HepG2 (cell line): Measurements from ENCODE around the gene BCL2L1. TPM values are rescaled to one million over a fixed set of nuclear protein-coding genes. Genes with fewer than 3 reads are reported as not detected.

ENCODE experiments used
- ATAC-seq: fragments of 200-7000 bp; cut with Tn5 transposase; 3 replicates; pipeline ENCODE4 v1.9.1; 2020; ENCODE audit warnings: mild to moderate bottlenecking, moderate library complexity
- BruUV-seq: library from RNA; stranded (reverse); fragments of 400-500 nt; replicated peaks from 2 replicates; lab custom pipeline; 2021; lab: Mats Ljungman, UMichigan
- CTCF ChIA-PET: fragments of 300-600 bp; formaldehyde crosslinking; extraction: SDS; loops from one replicate; lab custom pipeline; 2021; ENCODE audit warnings: low total read pairs, inconsistent platforms, low intra/inter-chr PET ratio; lab: Yijun Ruan, JAX
- POLR2A ChIA-PET: fragments of 350-600 bp; sonication (Branson Sonifier 250); formaldehyde crosslinking; loops from one replicate; lab custom pipeline; 2020; ENCODE audit warnings: antibody characterized with exemption, inconsistent platforms; lab: Yijun Ruan, JAX
- DNase-seq: peaks from one replicate; pipeline ENCODE4 v3.0.0-alpha.2; 2015; ENCODE audit warnings: low spot score
- FAIRE-seq: peaks from 3 replicates; lab custom pipeline; 2011; peaks lifted over from hg19 to GRCh38; lab: Jason Lieb, UNC
- H2AFZ ChIP-seq: one replicate; pipeline ENCODE4 v1.6.1; 2011; ENCODE audit warnings: low read length, inconsistent platforms
- H3K27ac ChIP-seq: fragments of 300-600 bp; 3 replicates; pipeline ENCODE4 v1.8.0; 2011; ENCODE audit warnings: mixed run types, mild to moderate bottlenecking, mixed read lengths, low read length, inconsistent platforms; ENCODE audit not compliant: insufficient read depth; ENCODE audit errors: extremely low read length
- H3K27me3 ChIP-seq, 2 experiments: fragments of 200-600 bp in 1 of 2; 2 replicates in 1 of 2; 3 replicates in 1 of 2; pipeline versions ENCODE4 v1.6.0 to v1.8.0; 2011; ENCODE audit warnings: low read length in 2 of 2, mild to moderate bottlenecking in 2 of 2, moderate library complexity in 2 of 2, inconsistent platforms in 1 of 2; ENCODE audit not compliant: insufficient read depth in 2 of 2, control insufficient read depth in 1 of 2
- H3K36me3 ChIP-seq, 2 experiments: fragments of 200-600 bp in 1 of 2; replicated peaks in 1 of 2; 2 replicates in 1 of 2; 3 replicates in 1 of 2; pipeline versions ENCODE4 v1.5.1 to v1.8.0; 2011; ENCODE audit warnings: low read length in 2 of 2, inconsistent platforms in 1 of 2; ENCODE audit not compliant: insufficient read depth in 2 of 2, control insufficient read depth in 1 of 2
- H3K4me1 ChIP-seq: 2 replicates; pipeline ENCODE4 v1.5.1; 2012; ENCODE audit warnings: low read length, inconsistent platforms; ENCODE audit not compliant: insufficient read depth
- H3K4me2 ChIP-seq: 2 replicates; pipeline ENCODE4 v1.6.0; 2011; ENCODE audit warnings: low read depth, low read length, inconsistent platforms
- H3K4me3 ChIP-seq, 3 experiments: fragments of 200-600 bp in 1 of 3; sonication (generic), shearing (Covaris generic) in 1 of 3; replicated peaks in 1 of 3; 2 replicates each; pipeline ENCODE4 v1.5.1; 2011 to 2016; ENCODE audit warnings: low read length in 3 of 3, inconsistent platforms in 2 of 3, low read depth in 2 of 3, mild to moderate bottlenecking in 2 of 3, control low read depth in 1 of 3, mixed read lengths in 1 of 3; ENCODE audit not compliant: insufficient read depth in 1 of 3
- H3K79me2 ChIP-seq: one replicate; pipeline ENCODE4 v1.6.1; 2011; ENCODE audit warnings: low read length, inconsistent platforms; ENCODE audit not compliant: insufficient read depth
- H3K9ac ChIP-seq: 2 replicates; pipeline ENCODE4 v1.6.0; 2011; ENCODE audit warnings: mild to moderate bottlenecking, low read depth, low read length, inconsistent platforms; ENCODE audit not compliant: insufficient read depth
- H3K9me3 ChIP-seq: 2 replicates; pipeline ENCODE4 v1.5.1; 2012; ENCODE audit warnings: mild to moderate bottlenecking, low read length
- H4K20me1 ChIP-seq: 2 replicates; pipeline ENCODE4 v1.6.0; 2011; ENCODE audit warnings: inconsistent platforms, mild to moderate bottlenecking, low read length, moderate library complexity; ENCODE audit not compliant: insufficient read depth
- BHLHE40 ChIP-seq: IDR thresholded peaks from 2 replicates; pipeline ENCODE4 v1.6.1; 2011; ENCODE audit warnings: low read length, improper control_type of control experiment
- EHMT2 ChIP-seq: fragments of 200-600 bp; sonication (generic); IDR thresholded peaks from 2 replicates; pipeline ENCODE4 v1.7.0; 2017; ENCODE audit warnings: antibody characterized with exemption, low read depth, low read length, borderline replicate concordance
- GABPA ChIP-seq, 2 experiments: IDR thresholded peaks; 2 replicates each; pipeline ENCODE4 v1.6.1; 2011 to 2016; ENCODE audit warnings: low read depth in 2 of 2, low read length in 1 of 2, missing biosample characterization in 1 of 2, missing genetic modification characterization in 1 of 2
- JARID2 ChIP-seq: sonication (generic); formaldehyde crosslinking; IDR thresholded peaks from 2 replicates; pipeline ENCODE4 v1.8.1; 2023; ENCODE audit warnings: missing genetic modification reagents, inconsistent platforms; ENCODE audit not compliant: insufficient replicate concordance
- NFE2 ChIP-seq: sonication (generic); formaldehyde crosslinking; IDR thresholded peaks from 2 replicates; pipeline ENCODE4 v1.4.0; 2020; ENCODE audit warnings: missing genetic modification reagents
- REPIN1 ChIP-seq: sonication (generic); formaldehyde crosslinking; IDR thresholded peaks from 2 replicates; pipeline ENCODE4 v1.8.0; 2022; ENCODE audit warnings: missing genetic modification reagents, low read depth, mild to moderate bottlenecking, borderline replicate concordance
- SIN3B ChIP-seq: fragments of 150-350 bp; IDR thresholded peaks from 2 replicates; pipeline ENCODE4 v1.6.1; 2014; ENCODE audit warnings: low read length
- ZFP36L1 ChIP-seq: sonication (generic); formaldehyde crosslinking; IDR thresholded peaks from 2 replicates; pipeline ENCODE4 v1.8.0; 2022; ENCODE audit warnings: mild to moderate bottlenecking, missing genetic modification reagents, moderate library complexity
- ZNF17 ChIP-seq: sonication (generic); formaldehyde crosslinking; IDR thresholded peaks from 2 replicates; pipeline ENCODE4 v1.5.0; 2020; ENCODE audit warnings: mild to moderate bottlenecking, missing genetic modification reagents
- ZNF234 ChIP-seq: sonication (generic); formaldehyde crosslinking; conservative IDR thresholded peaks from 2 replicates; pipeline ENCODE4 v1.5.1; 2020; ENCODE audit warnings: mild to moderate bottlenecking, missing genetic modification reagents
- ZNF317 ChIP-seq: sonication (generic); formaldehyde crosslinking; IDR thresholded peaks from 2 replicates; pipeline ENCODE4 v1.5.0; 2020; ENCODE audit warnings: mild to moderate bottlenecking, missing genetic modification reagents
- ZNF75D ChIP-seq: sonication (generic); formaldehyde crosslinking; IDR thresholded peaks from 2 replicates; pipeline ENCODE4 v1.8.1; 2023; ENCODE audit warnings: missing genetic modification reagents, mild to moderate bottlenecking, borderline replicate concordance
- ZNF781 ChIP-seq: sonication (generic); formaldehyde crosslinking; IDR thresholded peaks from 2 replicates; pipeline ENCODE4 v1.5.1; 2020; ENCODE audit warnings: borderline replicate concordance, mild to moderate bottlenecking, missing genetic modification reagents; ENCODE audit errors: not compliant biosample characterization
- ZNF792 ChIP-seq: IDR thresholded peaks from 2 replicates; pipeline ENCODE4 v1.6.1; 2016
- WGBS: methylation state at CpG from one replicate; pipeline ENCODE4 v1.1.6; 2017; ENCODE audit warnings: low lambda C conversion rate; 5-methylcytosine and 5-hydroxymethylcytosine counted together
- in situ Hi-C: cut with HindIII; loops from 2 replicates; pipeline ENCODE4 v1.10.0; 2017; ENCODE audit warnings: low pct_unique_long_range_greater_than_20kb; ENCODE audit not compliant: extremely low pct_ligation_motif_present
- intact Hi-C: fragments of 100-400 bp; cut with micrococcal nuclease; formaldehyde crosslinking; loops from one replicate; pipeline ENCODE4 v1.10.0; 2022; ENCODE audit not compliant: unreplicated experiment
- polyA plus RNA-seq, 8 experiments: library from polyadenylated mRNA; depleted of rRNA in 3 of 8; stranded (reverse) in 7 of 8; unstranded in 1 of 8; fragments of >200 nt; fragmentation: Illumina TruSeq in 4 of 8; extraction: Trizol in 4 of 8; gene quantifications; 2 replicates each; pipeline versions ENCODE4 v1.2.1 to v1.2.3, GENCODE V29; 2011 to 2016; ENCODE audit warnings: low read depth in 4 of 8, missing spikeins in 1 of 8, mixed read lengths in 1 of 8; ENCODE audit not compliant: insufficient read depth in 1 of 8
- total RNA-seq, 5 experiments: library from RNA; depleted of rRNA; stranded (reverse); fragments of >200 nt; fragmentation: Illumina TruSeq; extraction: Trizol; gene quantifications; 2 replicates each; pipeline ENCODE4 v1.2.3, GENCODE V29; 2016; ENCODE audit warnings: low read depth in 1 of 5
- TF ChIP-seq, protein P1 (sequence below): sonication (generic); formaldehyde crosslinking; IDR thresholded peaks from 2 replicates; pipeline ENCODE4 v1.4.0; 2020; ENCODE audit warnings: missing genetic modification reagents
- TF ChIP-seq, protein P2 (sequence below): sonication (generic); formaldehyde crosslinking; IDR thresholded peaks from 2 replicates; pipeline ENCODE4 v1.8.1; 2023; ENCODE audit warnings: missing genetic modification reagents, mild to moderate bottlenecking, borderline replicate concordance
- TF ChIP-seq, protein P3 (sequence below): sonication (generic); formaldehyde crosslinking; IDR thresholded peaks from 2 replicates; pipeline ENCODE4 v1.5.0; 2020; ENCODE audit warnings: mild to moderate bottlenecking, missing genetic modification reagents, moderate library complexity
- TF ChIP-seq, protein P4 (sequence below): sonication (generic); formaldehyde crosslinking; IDR thresholded peaks from 2 replicates; pipeline ENCODE4 v1.8.1; 2023; ENCODE audit warnings: mild to moderate bottlenecking, missing genetic modification reagents
- TF ChIP-seq, protein P5 (sequence below): sonication (generic); formaldehyde crosslinking; IDR thresholded peaks from 2 replicates; pipeline ENCODE4 v1.9.0; 2022; ENCODE audit warnings: missing genetic modification reagents, mild to moderate bottlenecking, borderline replicate concordance

Gene BCL2L1
- total and polyA plus RNA-seq, 2 of the 13 experiments (the other 11 are each of a cell fraction or from before 2014, with no cell fraction given) = 164 to 258 TPM

DNA sequence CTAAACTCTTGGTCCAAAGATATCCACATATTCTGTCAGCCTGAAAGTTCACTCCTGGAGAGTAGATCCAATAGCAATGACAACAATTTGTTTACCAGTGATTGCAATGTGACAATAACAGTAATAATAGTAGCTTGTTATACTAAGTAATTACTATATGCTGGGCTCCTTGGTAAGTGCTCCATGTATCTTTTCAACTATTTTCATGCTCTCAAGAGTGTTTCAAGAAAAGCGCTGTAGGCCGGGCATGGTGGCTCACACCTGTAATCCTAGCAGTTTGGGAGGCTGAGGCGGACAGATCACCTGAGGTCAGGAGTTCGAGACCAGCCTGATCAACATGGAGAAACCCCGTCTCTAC, 15.4 kb downstream of the BCL2L1 start:
- Histone ChIP-seq H3K9me3 (no peaks in the 10 kb centered on the region), H3K27ac (peak overlapping the region; percentile 87), H3K27me3 (no peaks in the 10 kb centered on the region), H3K4me3 (no peak overlapping the region), H4K20me1 (peaks cover 6% of the 10 kb centered on the region; the same call in 1 of the 2 replicates), H3K9ac (no peak overlapping the region), H3K4me2 (no peak overlapping the region), H2AFZ (no peak overlapping the region), H3K4me1 (peaks cover 99% of the 10 kb centered on the region), H3K36me3 (peaks cover 38 to 65% of the 10 kb centered on the region in 2 experiments), H3K79me2 (peaks cover 88% of the 10 kb centered on the region)
- in situ Hi-C loops = no loop called here
- DNase-seq (no peak), ATAC-seq (no peak), FAIRE-seq (no peak)
- ChIA-PET POLR2A (interaction anchor here (1.5 to 33.2 kb wide), 8 partner anchors 6 to 134 kb away, joined by 7 to 2822 read pairs (median 338); partner anchors contain the start of genes BCL2L1 and ID1), CTCF (no interaction called here)
- intact Hi-C loops = no loop called here
- no TSS peak for BruUV-seq
- 85% methylated on average over 5 of the region's 5 CpGs for WGBS
- TF ChIP-seq NFE2 (CRISPR knock-in tag) = no peak
- no peak for TF ChIP-seq GABPA (IDR thresholded peaks at IDR 0.05; ENCODE audit: low read depth, low read length)
- no peak for TF ChIP-seq GABPA (CRISPR knock-in tag; IDR thresholded peaks at IDR 0.05; ENCODE audit: low read depth)
- 0 out of 2 replicates have a peak, but pooled peaks have one; percentile 1 for TF ChIP-seq EHMT2
- no peak for TF ChIP-seq ZNF792 (CRISPR knock-in tag)
- peak; percentile 32 for TF ChIP-seq ZNF781 (CRISPR knock-in tag)
- no peak for TF ChIP-seq ZNF17 (CRISPR knock-in tag)
- no peak for TF ChIP-seq ZNF317 (CRISPR knock-in tag)
- TF ChIP-seq, protein P1, sequence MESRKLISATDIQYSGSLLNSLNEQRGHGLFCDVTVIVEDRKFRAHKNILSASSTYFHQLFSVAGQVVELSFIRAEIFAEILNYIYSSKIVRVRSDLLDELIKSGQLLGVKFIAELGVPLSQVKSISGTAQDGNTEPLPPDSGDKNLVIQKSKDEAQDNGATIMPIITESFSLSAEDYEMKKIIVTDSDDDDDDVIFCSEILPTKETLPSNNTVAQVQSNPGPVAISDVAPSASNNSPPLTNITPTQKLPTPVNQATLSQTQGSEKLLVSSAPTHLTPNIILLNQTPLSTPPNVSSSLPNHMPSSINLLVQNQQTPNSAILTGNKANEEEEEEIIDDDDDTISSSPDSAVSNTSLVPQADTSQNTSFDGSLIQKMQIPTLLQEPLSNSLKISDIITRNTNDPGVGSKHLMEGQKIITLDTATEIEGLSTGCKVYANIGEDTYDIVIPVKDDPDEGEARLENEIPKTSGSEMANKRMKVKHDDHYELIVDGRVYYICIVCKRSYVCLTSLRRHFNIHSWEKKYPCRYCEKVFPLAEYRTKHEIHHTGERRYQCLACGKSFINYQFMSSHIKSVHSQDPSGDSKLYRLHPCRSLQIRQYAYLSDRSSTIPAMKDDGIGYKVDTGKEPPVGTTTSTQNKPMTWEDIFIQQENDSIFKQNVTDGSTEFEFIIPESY (CRISPR knock-in tag) = no peak
- TF ChIP-seq, protein P2, sequence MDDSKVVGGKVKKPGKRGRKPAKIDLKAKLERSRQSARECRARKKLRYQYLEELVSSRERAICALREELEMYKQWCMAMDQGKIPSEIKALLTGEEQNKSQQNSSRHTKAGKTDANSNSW (CRISPR knock-in tag) = no peak
- TF ChIP-seq REPIN1 (CRISPR knock-in tag) = peak; percentile 16; the same call in 1 of the 2 replicates
- TF ChIP-seq, protein P3, sequence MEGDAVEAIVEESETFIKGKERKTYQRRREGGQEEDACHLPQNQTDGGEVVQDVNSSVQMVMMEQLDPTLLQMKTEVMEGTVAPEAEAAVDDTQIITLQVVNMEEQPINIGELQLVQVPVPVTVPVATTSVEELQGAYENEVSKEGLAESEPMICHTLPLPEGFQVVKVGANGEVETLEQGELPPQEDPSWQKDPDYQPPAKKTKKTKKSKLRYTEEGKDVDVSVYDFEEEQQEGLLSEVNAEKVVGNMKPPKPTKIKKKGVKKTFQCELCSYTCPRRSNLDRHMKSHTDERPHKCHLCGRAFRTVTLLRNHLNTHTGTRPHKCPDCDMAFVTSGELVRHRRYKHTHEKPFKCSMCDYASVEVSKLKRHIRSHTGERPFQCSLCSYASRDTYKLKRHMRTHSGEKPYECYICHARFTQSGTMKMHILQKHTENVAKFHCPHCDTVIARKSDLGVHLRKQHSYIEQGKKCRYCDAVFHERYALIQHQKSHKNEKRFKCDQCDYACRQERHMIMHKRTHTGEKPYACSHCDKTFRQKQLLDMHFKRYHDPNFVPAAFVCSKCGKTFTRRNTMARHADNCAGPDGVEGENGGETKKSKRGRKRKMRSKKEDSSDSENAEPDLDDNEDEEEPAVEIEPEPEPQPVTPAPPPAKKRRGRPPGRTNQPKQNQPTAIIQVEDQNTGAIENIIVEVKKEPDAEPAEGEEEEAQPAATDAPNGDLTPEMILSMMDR = no peak
- TF ChIP-seq ZNF75D = no peak
- TF ChIP-seq, protein P4, sequence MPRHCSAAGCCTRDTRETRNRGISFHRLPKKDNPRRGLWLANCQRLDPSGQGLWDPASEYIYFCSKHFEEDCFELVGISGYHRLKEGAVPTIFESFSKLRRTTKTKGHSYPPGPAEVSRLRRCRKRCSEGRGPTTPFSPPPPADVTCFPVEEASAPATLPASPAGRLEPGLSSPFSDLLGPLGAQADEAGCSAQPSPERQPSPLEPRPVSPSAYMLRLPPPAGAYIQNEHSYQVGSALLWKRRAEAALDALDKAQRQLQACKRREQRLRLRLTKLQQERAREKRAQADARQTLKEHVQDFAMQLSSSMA (CRISPR knock-in tag) = 0 out of 2 replicates have a peak, but pooled peaks have one; percentile 8
- 0 out of 2 replicates have a peak, but pooled peaks have one; percentile 36 for TF ChIP-seq ZFP36L1 (CRISPR knock-in tag)
- no peak for TF ChIP-seq JARID2 (CRISPR knock-in tag)
- no peak for TF ChIP-seq BHLHE40
- TF ChIP-seq ZNF234 = no peak
- TF ChIP-seq, protein P5, sequence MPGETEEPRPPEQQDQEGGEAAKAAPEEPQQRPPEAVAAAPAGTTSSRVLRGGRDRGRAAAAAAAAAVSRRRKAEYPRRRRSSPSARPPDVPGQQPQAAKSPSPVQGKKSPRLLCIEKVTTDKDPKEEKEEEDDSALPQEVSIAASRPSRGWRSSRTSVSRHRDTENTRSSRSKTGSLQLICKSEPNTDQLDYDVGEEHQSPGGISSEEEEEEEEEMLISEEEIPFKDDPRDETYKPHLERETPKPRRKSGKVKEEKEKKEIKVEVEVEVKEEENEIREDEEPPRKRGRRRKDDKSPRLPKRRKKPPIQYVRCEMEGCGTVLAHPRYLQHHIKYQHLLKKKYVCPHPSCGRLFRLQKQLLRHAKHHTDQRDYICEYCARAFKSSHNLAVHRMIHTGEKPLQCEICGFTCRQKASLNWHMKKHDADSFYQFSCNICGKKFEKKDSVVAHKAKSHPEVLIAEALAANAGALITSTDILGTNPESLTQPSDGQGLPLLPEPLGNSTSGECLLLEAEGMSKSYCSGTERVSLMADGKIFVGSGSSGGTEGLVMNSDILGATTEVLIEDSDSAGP = peak; percentile 13; the same call in 1 of the 2 replicates
- TF ChIP-seq SIN3B = no peak
